Breast epithelium (tissue), 3 donors: ENCODE data around the gene TAOK1.

Experiments
- POLR2A ChIP-seq: fragments of 450-650 bp; IDR thresholded peaks from one replicate; pipeline ENCODE4 v1.6.1; 2016; ENCODE audit warnings: antibody characterized with exemption, mild to moderate bottlenecking, moderate library complexity
- TF ChIP-seq, protein P1 (sequence below), 3 donors: fragments of 450-650 bp; IDR thresholded peaks; one replicate each; pipeline ENCODE4 v1.5.1; 2016 to 2017; ENCODE audit warnings: antibody characterized with exemption in 3 of 3, mild to moderate bottlenecking in 3 of 3, moderate library complexity in 3 of 3

DNA sequence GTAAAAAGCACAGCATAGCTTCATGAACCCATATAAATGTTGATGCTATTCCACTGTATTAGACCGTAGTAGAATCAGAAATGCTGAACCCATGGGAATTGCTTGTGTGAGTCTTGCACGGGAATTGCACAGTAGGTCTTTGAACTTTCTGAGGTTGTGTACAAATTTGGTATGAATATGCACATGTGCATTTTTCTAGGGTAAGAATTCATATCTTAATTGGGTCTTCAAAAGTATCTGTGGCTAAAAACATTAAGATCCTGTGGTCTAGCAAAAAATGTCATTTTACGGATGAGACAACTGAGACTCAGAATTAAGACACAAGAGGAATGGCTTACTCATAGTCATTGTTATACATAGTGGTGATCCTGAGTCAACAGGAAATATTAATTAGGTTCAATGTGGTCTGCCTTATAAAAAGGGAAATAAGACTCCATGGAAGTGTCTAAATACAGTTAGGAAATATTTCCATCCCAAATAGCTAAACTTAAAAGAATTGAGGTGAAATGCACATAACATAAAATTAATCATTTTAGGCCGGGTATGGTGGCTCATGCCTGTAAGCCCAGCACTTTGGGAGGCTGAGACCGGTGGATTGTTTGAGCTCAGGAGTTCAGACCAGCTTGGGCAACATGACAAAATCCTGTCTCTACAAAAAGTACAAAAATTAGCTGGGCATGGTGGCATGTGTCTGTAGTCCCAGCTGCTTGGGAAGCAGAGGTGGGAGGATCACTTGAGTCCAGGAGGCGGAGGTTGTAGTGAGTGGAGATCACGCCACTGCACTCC is 22.8 kb downstream of the TAOK1 start:
- TF ChIP-seq POLR2A = no peak
- TF ChIP-seq, protein P1, sequence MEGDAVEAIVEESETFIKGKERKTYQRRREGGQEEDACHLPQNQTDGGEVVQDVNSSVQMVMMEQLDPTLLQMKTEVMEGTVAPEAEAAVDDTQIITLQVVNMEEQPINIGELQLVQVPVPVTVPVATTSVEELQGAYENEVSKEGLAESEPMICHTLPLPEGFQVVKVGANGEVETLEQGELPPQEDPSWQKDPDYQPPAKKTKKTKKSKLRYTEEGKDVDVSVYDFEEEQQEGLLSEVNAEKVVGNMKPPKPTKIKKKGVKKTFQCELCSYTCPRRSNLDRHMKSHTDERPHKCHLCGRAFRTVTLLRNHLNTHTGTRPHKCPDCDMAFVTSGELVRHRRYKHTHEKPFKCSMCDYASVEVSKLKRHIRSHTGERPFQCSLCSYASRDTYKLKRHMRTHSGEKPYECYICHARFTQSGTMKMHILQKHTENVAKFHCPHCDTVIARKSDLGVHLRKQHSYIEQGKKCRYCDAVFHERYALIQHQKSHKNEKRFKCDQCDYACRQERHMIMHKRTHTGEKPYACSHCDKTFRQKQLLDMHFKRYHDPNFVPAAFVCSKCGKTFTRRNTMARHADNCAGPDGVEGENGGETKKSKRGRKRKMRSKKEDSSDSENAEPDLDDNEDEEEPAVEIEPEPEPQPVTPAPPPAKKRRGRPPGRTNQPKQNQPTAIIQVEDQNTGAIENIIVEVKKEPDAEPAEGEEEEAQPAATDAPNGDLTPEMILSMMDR (IDR thresholded peaks at IDR 0.05) = no peak
